Body of pancreas (tissue), 4 donors: Measurements from ENCODE around the gene ZNF460. TPM values are rescaled to one million over a fixed set of nuclear protein-coding genes. Genes with fewer than 3 reads are reported as not detected.

ENCODE experiments used
- ATAC-seq: fragments of 150-250 bp; one replicate; pipeline ENCODE4 v1.9.1; 2016
- DNase-seq, 4 donors: peaks; one replicate each; pipeline ENCODE4 v3.0.0-alpha.2; 2019
- H3K27ac ChIP-seq, 4 donors: fragments of 200-600 bp; sonication (generic); 1 replicate in 3 of 4; 2 replicates in 1 of 4; pipeline versions ENCODE4 v1.5.1 to v1.6.1; 2016 to 2019; ENCODE audit warnings: mild to moderate bottlenecking in 1 of 4, mixed read lengths in 1 of 4, moderate library complexity in 1 of 4
- H3K27me3 ChIP-seq, 2 donors: fragments of 200-600 bp; sonication (generic); one replicate each; pipeline ENCODE4 v1.6.0; 2016; ENCODE audit warnings: mild to moderate bottlenecking in 1 of 2
- H3K36me3 ChIP-seq, 2 donors: fragments of 200-600 bp; sonication (generic); replicated peaks in 1 of 2; 2 replicates each; pipeline ENCODE4 v1.5.1; 2016; ENCODE audit warnings: low read depth in 2 of 2; ENCODE audit not compliant: insufficient read depth in 1 of 2
- H3K4me1 ChIP-seq: fragments of 200-600 bp; sonication (generic); one replicate; pipeline ENCODE4 v1.6.0; 2016
- H3K4me3 ChIP-seq, 2 donors: fragments of 200-600 bp; sonication (generic); 1 replicate in 1 of 2; 2 replicates in 1 of 2; pipeline ENCODE4 v1.5.1; 2016 to 2019
- H3K9me3 ChIP-seq, 3 donors: fragments of 200-600 bp; sonication (generic); 1 replicate in 2 of 3; 2 replicates in 1 of 3; pipeline ENCODE4 v1.5.1; 2016
- CTCF ChIP-seq, 7 experiments: fragments of 450-650 bp in 4 of 7; fragments of 200-600 bp in 3 of 7; sonication (generic) in 3 of 7; IDR thresholded peaks; one replicate each; pipeline ENCODE4 v1.5.1; 2016 to 2019; ENCODE audit warnings: antibody characterized with exemption in 7 of 7
- POLR2A ChIP-seq, 3 donors: fragments of 450-650 bp; IDR thresholded peaks; one replicate each; pipeline ENCODE4 v1.6.1; 2016; ENCODE audit warnings: antibody characterized with exemption in 3 of 3, mild to moderate bottlenecking in 2 of 3
- WGBS, 2 donors: methylation state at CpG; one replicate each; pipeline ENCODE4 v1.1.5; 2017; 5-methylcytosine and 5-hydroxymethylcytosine counted together
- intact Hi-C: fragments of 100-400 bp; cut with DNase I; formaldehyde crosslinking; loops from one replicate; pipeline ENCODE4 v1.15.1; 2023
- total RNA-seq, 2 donors: library from RNA; depleted of rRNA; stranded (reverse); fragments of >200 nt; gene quantifications; one replicate each; pipeline ENCODE4 v1.1.0, GENCODE V29; 2016

The ZNF460 gene
- total RNA-seq, 2 donors from 2014 or later, result 22.7 to 30.1 TPM

- H3K27ac ChIP-seq, result peak overlapping the region in 2 of 4 donors; percentile 74 to 85
- DNase-seq (no peak), ATAC-seq (no peak)
- peaks cover 0 to 3% of the 10 kb centered on the region in 2 donors for H3K36me3 ChIP-seq
- peaks cover 24% of the 10 kb centered on the region for H3K4me1 ChIP-seq
- H3K4me3 ChIP-seq, result peak overlapping the region in 1 of 2 donors; percentile 44
- intact Hi-C loops, result no loop called here
- H3K9me3 ChIP-seq, result no peaks in the 10 kb centered on the region
- H3K27me3 ChIP-seq, result peaks cover 0 to 8% of the 10 kb centered on the region in 2 donors
- WGBS, 2 donors, result 31 to 39% methylated on average over 8 of the region's 8 CpGs
- TF ChIP-seq CTCF (IDR thresholded peaks at IDR 0.05) (no peak), POLR2A (IDR thresholded peaks at IDR 0.05) (no peak)
Measured at GRCh38 chr19:57321116-57321515, 40.8 kb downstream of the ZNF460 start.

- TF ChIP-seq POLR2A (IDR thresholded peaks at IDR 0.05) (no peak), CTCF (IDR thresholded peaks at IDR 0.05) (no peak)
- H3K9me3 ChIP-seq, result no peaks in the 10 kb centered on the region
- H3K27ac ChIP-seq, result no peak overlapping the region
- intact Hi-C loops, result no loop called here
- 70 to 75% methylated on average over 2 to 3 of the region's 3 CpGs for WGBS, 2 donors
- no peak overlapping the region for H3K4me3 ChIP-seq
- peaks cover 0 to 6% of the 10 kb centered on the region in 2 donors for H3K36me3 ChIP-seq
- H3K4me1 ChIP-seq, result peaks cover 24% of the 10 kb centered on the region
- ATAC-seq (no peak), DNase-seq (no peak)
- H3K27me3 ChIP-seq, result peaks cover 0 to 8% of the 10 kb centered on the region in 2 donors
Measured at GRCh38 chr19:57321751-57322150, 41.5 kb downstream of the ZNF460 start.

- H3K9me3 ChIP-seq, result peaks cover 0 to 13% (median 0%) of the 10 kb centered on the region in 3 donors
- DNase-seq, result no peak
- intact Hi-C loops, result no loop called here
- TF ChIP-seq CTCF (IDR thresholded peaks at IDR 0.05) (no peak), POLR2A (IDR thresholded peaks at IDR 0.05) (no peak)
- no peaks in the 10 kb centered on the region for H3K27me3 ChIP-seq
- no peak for ATAC-seq
- no peak overlapping the region for H3K27ac ChIP-seq
- no peak overlapping the region for H3K4me3 ChIP-seq
- H3K4me1 ChIP-seq, result peaks cover 20% of the 10 kb centered on the region
- H3K36me3 ChIP-seq, result peaks cover 10 to 22% of the 10 kb centered on the region in 2 donors
Measured at GRCh38 chr19:57324992-57325391, 44.7 kb downstream of the ZNF460 start.

- H3K4me1 ChIP-seq, result no peaks in the 10 kb centered on the region
- DNase-seq (no peak), ATAC-seq (no peak)
- H3K4me3 ChIP-seq, result no peak overlapping the region
- 94 to 95% methylated on average over 8 of the region's 8 CpGs for WGBS, 2 donors
- intact Hi-C loops, result no loop called here
- H3K27me3 ChIP-seq, result no peaks in the 10 kb centered on the region
- H3K36me3 ChIP-seq, result peaks cover 10 to 22% of the 10 kb centered on the region in 2 donors
- peaks cover 0 to 13% (median 0%) of the 10 kb centered on the region in 3 donors for H3K9me3 ChIP-seq
- no peak overlapping the region for H3K27ac ChIP-seq
- TF ChIP-seq CTCF (IDR thresholded peaks at IDR 0.05), result no peak
- TF ChIP-seq POLR2A (IDR thresholded peaks at IDR 0.05), result no peak
Measured at GRCh38 chr19:57327993-57328392, 47.7 kb downstream of the ZNF460 start.

- H3K36me3 ChIP-seq, result no peaks in the 10 kb centered on the region
- intact Hi-C loops, result no loop called here
- DNase-seq, result no peak
- peaks cover 0 to 1% (median 0%) of the 10 kb centered on the region in 3 donors for H3K9me3 ChIP-seq
- no peaks in the 10 kb centered on the region for H3K27me3 ChIP-seq
- H3K4me3 ChIP-seq, result no peak overlapping the region
- no peak for TF ChIP-seq POLR2A (IDR thresholded peaks at IDR 0.05)
- TF ChIP-seq CTCF (IDR thresholded peaks at IDR 0.05), result no peak
- no peak overlapping the region for H3K27ac ChIP-seq
- H3K4me1 ChIP-seq, result no peaks in the 10 kb centered on the region
- WGBS, 2 donors, result 87 to 95% methylated on average over 4 of the region's 4 CpGs
- no peak for ATAC-seq
Measured at GRCh38 chr19:57334191-57334590, 53.9 kb downstream of the ZNF460 start.
